ENCODE measurements around the gene PLEKHN1.

Gene PLEKHN1

GRCh38 chr1:999725-1000356, 33.6 kb downstream of the PLEKHN1 start, which contains the start of gene HES4 (continued):
- peak; percentile 74 for TF ChIP-seq EGR2 (tag by site-specific recombination; IDR thresholded peaks at IDR 0.05; ENCODE audit: low read depth)
- no peak for TF ChIP-seq ZNF664 (tag by site-specific recombination; IDR thresholded peaks at IDR 0.05)
- TF ChIP-seq TCF7L2 (IDR thresholded peaks at IDR 0.05; ENCODE audit: borderline replicate concordance, low read depth, low read length): no peak
- TF ChIP-seq ZNF510 (tag by site-specific recombination; IDR thresholded peaks at IDR 0.05; ENCODE audit: insufficient replicate concordance): no peak
- TF ChIP-seq MZF1 (tag by site-specific recombination; IDR thresholded peaks at IDR 0.05; ENCODE audit: borderline replicate concordance): no peak
- no peak for TF ChIP-seq SCRT2 (tag by site-specific recombination; IDR thresholded peaks at IDR 0.05)
- no peak for TF ChIP-seq CTCF (tag by site-specific recombination; IDR thresholded peaks at IDR 0.05)
- no peak for TF ChIP-seq ZNF266 (tag by site-specific recombination; IDR thresholded peaks at IDR 0.05; ENCODE audit: low read depth)
- peak; percentile 84 for TF ChIP-seq ZBTB8A (tag by site-specific recombination; IDR thresholded peaks at IDR 0.05)
- TF ChIP-seq PBX3 (CRISPR knock-in tag; IDR thresholded peaks at IDR 0.05): no peak; the same call in 1 of the 2 replicates
- TF ChIP-seq PATZ1 (tag by site-specific recombination; IDR thresholded peaks at IDR 0.05): 0 out of 2 replicates have a peak, but pooled peaks have one; percentile 8
- TF ChIP-seq ZNF692 (tag by site-specific recombination; IDR thresholded peaks at IDR 0.05): peak; percentile 94
- TF ChIP-seq ZSCAN30 (tag by site-specific recombination; IDR thresholded peaks at IDR 0.05): peak; percentile 65; the same call in 1 of the 2 replicates
- peak; percentile 61; the same call in 1 of the 2 replicates for TF ChIP-seq KLF7 (tag by site-specific recombination; IDR thresholded peaks at IDR 0.05; ENCODE audit: borderline replicate concordance)
- peak; percentile 32 for TF ChIP-seq ZBTB44 (tag by site-specific recombination; IDR thresholded peaks at IDR 0.05)
- peak; percentile 86; the same call in 1 of the 2 replicates for TF ChIP-seq KLF10 (tag by site-specific recombination; IDR thresholded peaks at IDR 0.05)
- TF ChIP-seq ZFP69B (tag by site-specific recombination; IDR thresholded peaks at IDR 0.05): peak; percentile 68
- TF ChIP-seq ZIC2 (tag by site-specific recombination; IDR thresholded peaks at IDR 0.05): peak; percentile 69; the same call in 1 of the 2 replicates
- TF ChIP-seq ZNF830 (tag by site-specific recombination; IDR thresholded peaks at IDR 0.05; ENCODE audit: low read depth): no peak
- no peak for TF ChIP-seq ZNF600 (tag by site-specific recombination; IDR thresholded peaks at IDR 0.05)
- no peak for TF ChIP-seq ZNF391 (tag by site-specific recombination; IDR thresholded peaks at IDR 0.05; ENCODE audit: borderline replicate concordance, low read depth)
- no peak for TF ChIP-seq ZNF416 (tag by site-specific recombination; IDR thresholded peaks at IDR 0.05)
- no peak for TF ChIP-seq AEBP2 (tag by site-specific recombination; IDR thresholded peaks at IDR 0.05; ENCODE audit: borderline replicate concordance)
- no peak for TF ChIP-seq ZNF76 (tag by site-specific recombination; IDR thresholded peaks at IDR 0.05; ENCODE audit: borderline replicate concordance, low read depth)
- no peak; the same call in 1 of the 2 replicates for TF ChIP-seq ZBTB20 (tag by site-specific recombination; IDR thresholded peaks at IDR 0.05)
- peak; percentile 75 for TF ChIP-seq GLIS1 (tag by site-specific recombination; IDR thresholded peaks at IDR 0.05)
- TF ChIP-seq ZNF654 (tag by site-specific recombination; IDR thresholded peaks at IDR 0.05; ENCODE audit: low read depth): no peak
- peak; percentile 6; the same call in 1 of the 2 replicates for TF ChIP-seq KLF8 (tag by site-specific recombination; IDR thresholded peaks at IDR 0.05)
- TF ChIP-seq ZNF112 (tag by site-specific recombination; IDR thresholded peaks at IDR 0.05): no peak
- TF ChIP-seq ZNF223 (tag by site-specific recombination; IDR thresholded peaks at IDR 0.05): no peak

Data from HEK293 (cell line).